ENCODE results near the gene PKDREJ. TPM values are rescaled to one million over a fixed set of nuclear protein-coding genes. Genes with fewer than 3 reads are reported as not detected.
A peak's percentile ranks its signal among the peaks of the same experiment; 100 is the strongest.
"Not testable (repeated sequence)": the region's sequence is repeated elsewhere in the genome, so short reads cannot be mapped to it uniquely, and the experiment has no call there.

PKDREJ gene
- polyA plus RNA-seq, 1 donor (not counting 4 experiments of a cell fraction or from before 2014, with no cell fraction given) = 0.01 TPM

DNA sequence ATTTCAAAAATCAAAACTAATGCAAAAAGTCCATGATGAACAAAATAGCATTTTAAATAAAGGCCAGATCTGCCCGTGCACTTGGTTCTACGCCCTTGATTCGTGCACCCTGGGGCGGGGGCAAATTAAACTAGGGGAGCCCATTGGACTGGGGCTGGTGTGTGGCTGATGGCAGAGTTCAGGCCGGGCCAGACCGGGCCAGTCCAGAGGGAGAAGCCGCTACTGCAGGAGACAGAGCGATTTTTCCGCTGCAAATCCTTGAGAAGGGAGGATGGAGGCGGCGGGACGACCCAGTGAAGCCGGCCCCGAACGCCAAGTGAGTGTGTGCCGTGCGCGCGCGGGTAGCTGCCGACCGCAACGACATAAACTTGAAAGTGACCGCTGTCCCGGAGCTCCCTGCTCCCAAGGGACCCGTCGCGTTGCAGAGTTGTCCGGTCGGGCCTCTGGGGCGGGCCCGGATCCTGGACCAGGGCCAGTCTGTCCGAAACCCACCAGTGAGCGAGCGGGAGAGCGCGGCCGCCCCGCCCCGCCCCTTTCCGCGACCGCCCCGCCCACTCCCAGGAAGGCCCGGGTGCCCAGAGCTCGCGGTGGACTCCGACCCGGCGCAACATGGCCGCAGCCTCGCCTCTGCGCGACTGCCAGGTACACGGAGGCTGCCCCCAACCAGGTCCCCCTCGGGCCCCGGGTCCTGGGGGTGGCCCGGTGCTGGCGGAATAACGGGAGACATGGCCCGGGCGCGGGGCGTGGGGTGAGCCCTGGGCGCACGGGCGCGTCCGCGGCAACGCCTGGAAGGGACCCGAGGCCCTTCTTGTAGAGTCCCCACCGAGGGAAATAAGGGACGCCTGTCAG lies 4.5 kb upstream of the PKDREJ start, which contains the start of gene TTC38:
Gene TTC38 (plus strand): TSS at position 578 of the 849 bp plus-strand sequence. CDS start 32 bp downstream, at position 610.
- peaks cover 3% of the 10 kb centered on the region for H3K4me1 ChIP-seq (ENCODE audit: control insufficient read depth, extremely low read depth, insufficient read depth, low read length)
- peak within 1 kb of the TSS; percentile 89 for H2AFZ ChIP-seq (ENCODE audit: control insufficient read depth, low read length)
- H3K9me3 ChIP-seq (ENCODE audit: control insufficient read depth, low read depth, low read length) = no peaks in the 10 kb centered on the region
- peak within 1 kb of the TSS; percentile 63 to 86 (median 82) for H3K4me3 ChIP-seq (ENCODE audit: control insufficient read depth in 2 of 3, extremely low read depth in 1 of 3, insufficient read depth in 2 of 3, low read depth in 1 of 3, low read length in 3 of 3)
- peaks cover under 1 to 9% of the 10 kb centered on the region in 2 experiments for H3K36me3 ChIP-seq (ENCODE audit: control insufficient read depth in 2 of 2, extremely low read depth in 1 of 2, insufficient read depth in 2 of 2, low read length in 2 of 2)
- dilution Hi-C loops (cut with MboI; ENCODE audit: extremely low pct_ligation_motif_present, low sequenced_read_pairs) = no loop called here
- no peak for FAIRE-seq
- H3K9me1 ChIP-seq (ENCODE audit: control insufficient read depth, extremely low read depth, insufficient read depth, low read length) = no peaks in the 10 kb centered on the region
- peak; percentile 40 for DNase-seq (ENCODE audit: low read depth, low spot score)
- no peaks in the 10 kb centered on the region for H3K79me2 ChIP-seq (ENCODE audit: control insufficient read depth, insufficient read depth, low read length)
- no peaks in the 10 kb centered on the region for H3K27me3 ChIP-seq (ENCODE audit: control insufficient read depth, extremely low read depth, insufficient read depth, low read length)
- peak within 1 kb of the TSS; percentile 73 for H3K9ac ChIP-seq (ENCODE audit: control insufficient read depth, extremely low read depth, insufficient read depth, low read length)
- TF ChIP-seq, protein P1, sequence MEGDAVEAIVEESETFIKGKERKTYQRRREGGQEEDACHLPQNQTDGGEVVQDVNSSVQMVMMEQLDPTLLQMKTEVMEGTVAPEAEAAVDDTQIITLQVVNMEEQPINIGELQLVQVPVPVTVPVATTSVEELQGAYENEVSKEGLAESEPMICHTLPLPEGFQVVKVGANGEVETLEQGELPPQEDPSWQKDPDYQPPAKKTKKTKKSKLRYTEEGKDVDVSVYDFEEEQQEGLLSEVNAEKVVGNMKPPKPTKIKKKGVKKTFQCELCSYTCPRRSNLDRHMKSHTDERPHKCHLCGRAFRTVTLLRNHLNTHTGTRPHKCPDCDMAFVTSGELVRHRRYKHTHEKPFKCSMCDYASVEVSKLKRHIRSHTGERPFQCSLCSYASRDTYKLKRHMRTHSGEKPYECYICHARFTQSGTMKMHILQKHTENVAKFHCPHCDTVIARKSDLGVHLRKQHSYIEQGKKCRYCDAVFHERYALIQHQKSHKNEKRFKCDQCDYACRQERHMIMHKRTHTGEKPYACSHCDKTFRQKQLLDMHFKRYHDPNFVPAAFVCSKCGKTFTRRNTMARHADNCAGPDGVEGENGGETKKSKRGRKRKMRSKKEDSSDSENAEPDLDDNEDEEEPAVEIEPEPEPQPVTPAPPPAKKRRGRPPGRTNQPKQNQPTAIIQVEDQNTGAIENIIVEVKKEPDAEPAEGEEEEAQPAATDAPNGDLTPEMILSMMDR (optimal IDR thresholded peaks at IDR 0.05 in 1 of 3, IDR thresholded peaks at IDR 0.05 in 1 of 3, conservative IDR thresholded peaks at IDR 0.05 in 1 of 3; ENCODE audit: extremely low read depth in 1 of 3, insufficient read depth in 2 of 3, low read length in 3 of 3) = no peak
- no peak for TF ChIP-seq EZH2 (IDR thresholded peaks at IDR 0.05; ENCODE audit: low read length)
- H4K20me1 ChIP-seq (ENCODE audit: control insufficient read depth, extremely low read depth, insufficient read depth, low read length) = no peaks in the 10 kb centered on the region
- no peak within 1 kb of the TSS for H3K27ac ChIP-seq (ENCODE audit: control insufficient read depth, insufficient read depth, low read length)
- peak within 1 kb of the TSS; percentile 91 for H3K4me2 ChIP-seq (ENCODE audit: control insufficient read depth, extremely low read depth, insufficient read depth, low read depth, low read length)

DNA sequence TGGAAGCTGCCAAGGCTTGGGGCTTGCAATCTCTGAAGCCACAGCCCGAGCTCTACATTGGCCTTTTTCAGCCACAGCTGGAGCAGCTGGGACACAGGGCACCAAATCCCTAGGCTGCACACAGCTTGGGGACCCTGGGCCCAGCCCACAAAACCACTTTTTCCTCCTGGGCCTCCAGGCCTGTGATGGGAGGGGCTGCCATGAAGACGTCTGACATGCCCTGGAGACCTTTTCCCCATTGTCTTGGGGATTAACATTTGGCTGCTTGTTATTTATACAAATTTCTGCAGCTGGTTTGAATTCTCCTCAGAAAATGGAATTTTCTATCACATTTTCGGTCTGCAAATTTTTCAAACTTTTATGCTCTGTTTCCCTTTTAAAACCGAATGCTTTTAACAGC lies 2.5 kb upstream of the PKDREJ start:
- H4K20me1 ChIP-seq (ENCODE audit: control insufficient read depth, extremely low read depth, insufficient read depth, low read length); H3K4me3 ChIP-seq (ENCODE audit: control insufficient read depth in 2 of 3, extremely low read depth in 1 of 3, insufficient read depth in 2 of 3, low read depth in 1 of 3, low read length in 3 of 3); H3K9me1 ChIP-seq (ENCODE audit: control insufficient read depth, extremely low read depth, insufficient read depth, low read length); H3K27ac ChIP-seq (ENCODE audit: control insufficient read depth, insufficient read depth, low read length); H3K79me2 ChIP-seq (ENCODE audit: control insufficient read depth, insufficient read depth, low read length); H3K9ac ChIP-seq (ENCODE audit: control insufficient read depth, extremely low read depth, insufficient read depth, low read length); FAIRE-seq; dilution Hi-C loops (cut with MboI; ENCODE audit: extremely low pct_ligation_motif_present, low sequenced_read_pairs); H2AFZ ChIP-seq (ENCODE audit: control insufficient read depth, low read length); H3K36me3 ChIP-seq (ENCODE audit: control insufficient read depth in 2 of 2, extremely low read depth in 1 of 2, insufficient read depth in 2 of 2, low read length in 2 of 2); DNase-seq (ENCODE audit: low read depth, low spot score); H3K9me3 ChIP-seq (ENCODE audit: control insufficient read depth, low read depth, low read length); H3K4me1 ChIP-seq (ENCODE audit: control insufficient read depth, extremely low read depth, insufficient read depth, low read length); H3K4me2 ChIP-seq (ENCODE audit: control insufficient read depth, extremely low read depth, insufficient read depth, low read depth, low read length): not testable (repeated sequence)
- peaks cover 16% of the 10 kb centered on the region for H3K27me3 ChIP-seq (ENCODE audit: control insufficient read depth, extremely low read depth, insufficient read depth, low read length)

DNA sequence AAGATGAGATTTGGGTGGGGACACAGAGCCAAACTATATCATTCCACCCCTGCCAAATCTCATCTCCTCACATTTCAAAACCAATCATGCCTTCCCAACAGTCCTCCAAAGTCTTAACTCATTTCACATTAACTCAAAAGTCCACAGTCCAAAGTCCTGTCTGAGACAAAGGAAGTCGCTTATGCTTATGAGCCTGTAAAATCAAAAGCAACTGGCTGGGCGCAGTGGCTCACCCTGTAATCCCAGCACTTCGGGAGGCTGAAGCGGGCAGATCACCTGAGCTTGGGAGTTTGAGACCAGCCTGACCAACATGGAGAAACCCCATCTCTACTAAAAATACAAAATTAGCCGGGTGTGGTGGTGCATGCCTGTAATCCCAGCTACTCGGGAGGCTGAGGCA lies 1.4 kb upstream of the PKDREJ start:
- dilution Hi-C loops (cut with MboI; ENCODE audit: extremely low pct_ligation_motif_present, low sequenced_read_pairs); DNase-seq (ENCODE audit: low read depth, low spot score); H3K27ac ChIP-seq (ENCODE audit: control insufficient read depth, insufficient read depth, low read length); FAIRE-seq; H4K20me1 ChIP-seq (ENCODE audit: control insufficient read depth, extremely low read depth, insufficient read depth, low read length); H2AFZ ChIP-seq (ENCODE audit: control insufficient read depth, low read length); H3K36me3 ChIP-seq (ENCODE audit: control insufficient read depth in 2 of 2, extremely low read depth in 1 of 2, insufficient read depth in 2 of 2, low read length in 2 of 2); H3K4me3 ChIP-seq (ENCODE audit: control insufficient read depth in 2 of 3, extremely low read depth in 1 of 3, insufficient read depth in 2 of 3, low read depth in 1 of 3, low read length in 3 of 3); H3K9me1 ChIP-seq (ENCODE audit: control insufficient read depth, extremely low read depth, insufficient read depth, low read length); H3K9me3 ChIP-seq (ENCODE audit: control insufficient read depth, low read depth, low read length); H3K79me2 ChIP-seq (ENCODE audit: control insufficient read depth, insufficient read depth, low read length); H3K4me2 ChIP-seq (ENCODE audit: control insufficient read depth, extremely low read depth, insufficient read depth, low read depth, low read length); H3K4me1 ChIP-seq (ENCODE audit: control insufficient read depth, extremely low read depth, insufficient read depth, low read length); H3K9ac ChIP-seq (ENCODE audit: control insufficient read depth, extremely low read depth, insufficient read depth, low read length): not testable (repeated sequence)
- H3K27me3 ChIP-seq (ENCODE audit: control insufficient read depth, extremely low read depth, insufficient read depth, low read length) = peaks cover 26% of the 10 kb centered on the region

Data from keratinocyte (primary cell).